Kidney capillary endothelial cell (primary cell): ENCODE data around the gene ELMO1.
A peak's percentile ranks its signal among the peaks of the same experiment; 100 is the strongest.

Source experiments
- DNase-seq: peaks from one replicate; pipeline ENCODE4 v3.0.0-alpha.2; 2018; ENCODE audit warnings: low spot score

Gene ELMO1

DNA sequence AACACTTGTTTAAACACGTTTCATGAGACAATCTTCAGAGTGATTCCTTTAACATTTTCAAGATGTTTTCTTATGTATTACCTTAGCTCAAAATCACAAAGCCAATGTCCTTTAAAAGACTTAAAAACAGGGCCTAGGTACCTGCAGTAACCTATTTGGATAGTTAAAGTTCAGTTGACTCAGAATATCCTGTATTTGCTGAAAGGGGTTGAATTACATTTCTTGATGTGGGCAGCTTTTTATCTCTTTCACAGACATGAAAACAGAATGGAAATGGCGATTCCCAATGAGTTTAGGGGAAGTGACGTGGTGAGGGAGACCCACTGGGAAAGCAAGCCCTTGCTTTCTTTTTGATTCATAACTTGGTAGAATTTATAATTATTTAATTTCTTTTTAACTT is 400.0 kb downstream of the ELMO1 start:
- no peak for DNase-seq

DNA sequence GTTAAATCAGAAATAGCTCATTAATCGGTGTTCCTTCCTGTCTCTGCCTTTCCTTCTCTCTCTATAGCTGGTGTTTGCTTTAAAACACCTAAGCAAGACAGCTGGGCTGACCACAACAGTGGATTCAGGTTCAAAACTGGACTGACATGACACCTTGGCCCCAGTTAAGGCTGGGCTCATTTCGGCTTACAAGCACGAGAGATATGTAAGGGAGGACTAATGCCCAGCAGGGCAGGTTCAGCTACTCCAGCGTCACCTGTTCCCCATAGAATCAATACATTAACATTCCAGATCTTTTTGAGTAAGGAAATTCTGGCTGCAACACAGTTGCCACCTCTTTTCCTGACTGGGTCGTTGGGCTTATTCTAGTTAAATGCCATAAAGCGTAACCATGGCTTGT is 401.4 kb downstream of the ELMO1 start:
- DNase-seq, result no peak

DNA sequence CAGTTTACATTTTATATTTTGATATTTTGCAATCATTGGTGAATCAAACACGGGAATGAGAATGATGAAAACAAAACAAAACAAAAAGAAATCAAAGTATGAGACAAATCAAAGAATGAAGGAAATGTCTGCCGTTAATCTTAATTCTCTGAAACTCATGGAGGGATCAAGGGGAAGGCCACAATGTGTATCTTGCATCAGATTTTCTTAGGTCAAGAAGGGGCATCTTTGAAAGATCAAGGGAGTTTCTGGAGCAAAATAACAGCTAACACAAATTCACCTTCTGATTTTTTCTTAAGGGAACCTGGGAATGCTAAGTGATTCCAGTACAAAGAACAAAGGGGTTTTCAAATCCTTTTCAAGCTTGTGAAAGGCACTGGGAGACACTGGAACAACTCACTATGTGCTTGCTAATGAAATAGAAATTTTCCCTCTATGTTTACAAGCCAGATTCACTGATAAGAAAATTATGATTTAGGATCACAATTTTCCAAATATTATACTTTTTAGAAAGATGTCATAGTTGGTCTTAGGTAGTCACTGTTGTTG is 402.1 kb downstream of the ELMO1 start:
- no peak for DNase-seq

DNA sequence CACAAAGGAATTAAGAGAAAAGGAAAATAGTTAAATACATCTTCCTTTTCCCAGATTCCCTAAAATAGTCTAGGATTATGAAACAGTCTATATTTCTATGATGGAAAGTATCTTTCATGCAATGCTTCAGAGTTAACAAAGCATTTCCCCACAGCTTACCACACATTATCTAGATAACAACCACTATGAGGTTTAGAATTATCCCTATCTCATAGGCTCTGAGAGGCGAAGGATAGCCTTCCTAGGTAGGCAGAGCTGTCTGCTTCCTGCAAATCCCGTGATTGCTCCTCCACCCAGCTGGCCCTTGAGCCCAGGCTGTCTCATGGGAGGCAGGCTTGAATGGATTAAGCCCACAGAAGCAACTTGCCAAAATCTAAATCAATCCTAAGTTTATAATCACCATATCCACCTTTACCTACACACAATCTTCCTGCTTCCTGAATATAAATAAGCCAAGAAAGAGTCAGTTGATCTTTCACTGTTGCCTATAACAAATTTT is 402.9 kb downstream of the ELMO1 start:
- no peak for DNase-seq

DNA sequence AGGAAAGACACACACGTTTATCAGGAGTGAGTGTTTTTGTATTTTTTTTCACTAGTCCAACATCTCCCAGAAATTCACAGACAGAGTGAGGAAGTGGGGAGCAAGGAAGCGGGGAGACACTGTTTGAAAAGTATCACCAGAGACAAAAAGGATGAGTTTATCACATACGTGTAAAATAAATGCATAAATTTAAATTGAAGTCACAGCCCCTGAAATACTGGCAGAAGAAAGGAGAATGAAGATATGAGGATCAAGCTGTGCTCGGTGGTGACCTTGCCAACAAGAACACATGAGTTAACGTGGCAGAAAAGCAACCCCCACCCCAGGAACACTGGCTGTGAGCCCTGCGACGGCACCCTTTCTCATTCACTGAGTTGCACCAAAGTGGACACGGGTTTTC is 407.2 kb downstream of the ELMO1 start:
- DNase-seq, result no peak

DNA sequence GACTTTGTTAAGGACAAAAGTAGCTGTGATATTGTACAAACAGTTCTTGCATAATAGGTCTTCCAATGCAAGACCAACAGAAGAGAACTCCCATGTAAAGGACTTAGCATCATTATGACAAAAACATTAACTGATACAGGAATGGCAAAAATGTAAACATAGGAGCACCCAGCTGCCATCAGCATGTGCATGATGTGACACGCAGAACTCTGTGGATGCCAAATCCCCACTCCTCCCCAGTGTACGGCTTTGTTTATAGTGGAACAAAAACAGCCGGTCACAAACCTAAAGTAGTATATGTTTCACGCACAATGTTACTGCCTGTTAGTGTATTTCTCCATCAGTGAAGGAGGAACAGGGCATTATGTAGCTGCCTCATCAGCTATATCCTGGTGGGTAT is 408.3 kb downstream of the ELMO1 start:
- DNase-seq, result no peak

DNA sequence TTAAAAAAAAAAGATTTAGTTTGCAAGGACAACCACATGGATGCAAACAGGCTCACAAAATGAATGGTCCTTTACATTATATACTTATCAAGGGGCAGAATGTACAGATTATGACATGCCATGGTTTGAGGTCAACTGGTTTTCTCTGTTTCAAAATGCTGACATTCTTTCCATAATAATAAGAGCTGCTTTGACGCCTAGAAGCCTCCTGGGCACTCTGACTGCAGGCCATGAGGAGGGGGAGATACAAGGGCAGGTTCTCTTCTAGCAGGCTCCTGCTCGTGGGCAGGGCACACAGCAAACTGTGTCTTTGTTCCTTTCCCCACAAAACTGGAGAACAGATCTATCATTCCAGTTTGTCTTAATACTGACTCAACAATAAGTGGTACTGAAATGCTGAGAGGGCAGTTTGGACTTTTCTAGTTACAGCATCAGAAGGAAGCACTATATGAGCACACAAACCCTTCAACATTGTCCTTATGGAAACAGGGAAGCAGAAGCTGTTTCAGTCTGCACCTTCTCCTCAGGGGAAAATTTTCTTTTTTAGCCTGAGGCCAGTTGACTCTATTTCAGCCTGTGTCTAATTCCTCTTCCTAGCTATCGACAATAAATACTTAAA is 409.4 kb downstream of the ELMO1 start:
- no peak for DNase-seq

DNA sequence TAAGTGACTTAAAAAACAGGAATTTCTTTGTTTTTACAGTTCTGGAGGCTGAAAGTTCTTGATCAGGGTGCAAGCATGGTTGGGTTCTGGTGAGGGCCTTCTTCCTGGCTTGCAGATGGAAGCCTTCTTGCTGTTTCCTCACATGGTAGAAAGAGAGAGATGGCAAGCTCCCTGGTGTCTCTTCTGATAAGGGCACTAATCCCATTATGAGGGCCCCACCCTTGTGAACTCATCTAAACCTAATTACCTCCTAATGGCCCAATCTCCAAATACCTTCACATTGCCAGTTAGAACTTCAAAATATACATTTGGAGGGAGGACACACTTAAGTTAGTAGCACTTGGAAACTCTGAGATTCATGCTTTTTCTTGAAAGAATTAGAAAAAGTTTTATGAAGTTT is 410.0 kb downstream of the ELMO1 start:
- no peak for DNase-seq

DNA sequence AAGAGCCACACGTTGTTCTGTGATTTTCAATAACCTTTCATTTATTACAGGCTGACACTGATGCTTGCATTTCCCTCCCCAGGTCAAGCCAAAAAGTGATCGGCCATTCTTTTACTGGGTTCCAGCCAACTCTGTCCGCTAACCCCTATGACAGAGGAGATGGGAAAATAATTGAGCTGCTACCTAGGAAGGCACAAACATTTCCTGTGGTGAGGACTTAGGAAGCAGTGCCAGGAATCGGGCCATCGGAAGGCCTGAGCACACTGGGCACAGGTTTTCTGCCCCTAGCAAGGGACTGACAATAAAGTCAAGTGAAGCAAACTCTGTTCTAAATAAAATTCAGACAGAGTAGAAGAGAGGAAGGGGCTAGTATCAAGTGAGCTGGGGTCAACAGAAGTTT is 411.4 kb downstream of the ELMO1 start:
- no peak for DNase-seq

DNA sequence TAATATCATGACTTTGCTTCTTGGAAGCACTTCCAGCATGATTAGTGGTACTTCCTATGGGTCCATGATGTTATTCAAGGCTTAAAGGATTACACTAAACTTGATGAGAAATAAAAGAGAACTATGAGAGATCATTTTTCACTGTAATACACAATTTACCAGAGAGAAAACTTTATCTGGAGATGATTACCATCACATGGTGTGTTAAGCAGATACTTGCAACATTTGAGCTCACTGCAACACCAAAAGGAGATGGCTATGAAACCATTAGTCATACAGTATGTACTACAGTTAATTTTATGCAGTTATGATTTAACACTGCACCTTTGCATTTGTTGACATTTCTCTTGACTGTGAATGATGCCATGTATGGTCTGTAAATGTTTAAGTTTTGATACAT is 413.0 kb downstream of the ELMO1 start:
- DNase-seq, result no peak

DNA sequence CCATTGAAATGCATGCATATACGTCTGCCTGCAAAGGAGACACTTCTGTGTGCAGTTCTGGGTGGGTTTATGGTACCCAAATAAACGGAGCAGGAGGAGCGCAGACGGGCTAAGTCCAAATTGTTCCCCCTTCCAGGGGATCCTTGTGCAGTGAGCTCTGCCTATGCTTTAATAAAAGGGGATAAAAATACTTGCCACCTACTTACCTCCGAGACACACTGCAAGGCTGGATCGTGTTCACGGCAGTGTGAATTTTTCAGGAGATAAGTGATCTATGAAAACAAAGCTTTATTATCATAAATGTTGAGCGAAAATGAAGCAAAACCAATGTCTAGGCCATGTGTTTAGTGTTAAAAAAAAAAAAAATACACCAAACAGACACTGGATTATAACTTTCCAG is 415.5 kb downstream of the ELMO1 start:
- DNase-seq, result no peak

DNA sequence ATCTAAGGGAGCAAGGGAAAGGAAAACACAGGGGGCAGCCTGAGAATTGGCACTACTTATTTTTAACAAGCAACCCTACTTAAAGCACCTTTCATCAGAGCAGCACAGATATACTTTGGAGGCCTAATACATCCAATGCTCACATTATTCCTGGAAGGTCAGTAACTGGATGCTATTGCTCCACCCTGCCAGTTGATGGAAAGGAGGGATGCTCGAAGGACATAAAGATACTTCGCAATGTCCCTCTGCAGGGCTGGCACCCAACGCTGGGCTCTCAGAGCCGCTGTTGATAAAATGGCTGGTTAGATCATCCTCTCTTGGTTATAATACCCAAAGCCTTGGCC is 416.4 kb downstream of the ELMO1 start:
- DNase-seq, result no peak

DNA sequence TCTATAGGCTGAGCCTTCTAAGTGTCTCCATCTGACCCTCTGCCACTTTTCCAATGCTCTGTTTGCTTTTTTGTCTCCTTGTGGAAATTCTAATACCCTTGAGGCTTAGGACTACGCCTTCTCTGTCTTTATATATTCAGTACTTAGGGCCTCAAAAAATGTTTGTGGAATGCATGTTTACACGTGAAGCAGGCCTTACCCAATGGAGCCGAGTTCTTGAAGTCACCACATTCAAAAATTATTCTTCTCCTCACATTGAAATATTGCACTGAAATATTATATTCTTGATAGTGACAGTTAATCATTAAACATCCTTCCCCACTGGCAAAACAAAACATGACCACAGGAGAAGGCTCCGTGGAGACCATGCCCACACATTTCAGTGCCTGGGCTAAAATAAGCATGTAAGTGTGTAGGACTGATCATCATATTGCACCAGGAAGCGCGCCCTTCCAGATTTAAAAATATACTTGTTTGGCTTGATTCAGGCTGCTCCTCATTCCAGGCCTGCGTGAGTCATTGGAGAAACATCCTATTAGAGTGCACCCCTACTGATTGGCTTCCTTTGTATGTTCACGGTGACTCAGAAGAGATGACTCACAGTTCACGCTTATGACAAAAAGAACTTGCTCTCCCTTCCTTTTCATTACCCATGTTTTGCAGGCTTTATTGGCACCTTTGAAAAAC is 416.9 kb downstream of the ELMO1 start:
- peak; percentile 99 for DNase-seq

DNA sequence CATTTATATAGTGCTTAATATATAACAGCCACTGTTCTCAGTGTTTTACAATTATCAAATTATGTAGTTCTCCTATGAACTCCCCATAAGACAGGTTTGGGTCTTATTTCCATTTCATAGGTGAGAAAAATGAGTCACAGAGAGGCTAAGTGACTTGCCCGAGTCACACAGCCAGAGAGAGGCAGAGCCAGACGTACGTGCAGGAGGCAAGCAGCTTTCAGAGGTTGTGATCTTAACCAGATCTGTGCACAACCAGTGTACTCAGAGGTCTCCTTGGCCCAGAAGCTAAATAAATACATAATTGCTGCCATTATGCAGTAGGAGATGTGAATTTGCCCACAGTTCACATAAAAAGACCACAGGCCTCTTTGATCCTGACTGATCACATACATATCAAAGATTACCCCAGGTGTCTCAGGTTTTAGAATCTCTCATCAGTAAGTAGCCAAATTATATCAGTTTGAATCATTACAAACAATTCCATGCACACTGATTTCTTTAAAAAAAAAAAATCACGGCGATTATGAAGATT is 419.7 kb downstream of the ELMO1 start:
- DNase-seq, result no peak

DNA sequence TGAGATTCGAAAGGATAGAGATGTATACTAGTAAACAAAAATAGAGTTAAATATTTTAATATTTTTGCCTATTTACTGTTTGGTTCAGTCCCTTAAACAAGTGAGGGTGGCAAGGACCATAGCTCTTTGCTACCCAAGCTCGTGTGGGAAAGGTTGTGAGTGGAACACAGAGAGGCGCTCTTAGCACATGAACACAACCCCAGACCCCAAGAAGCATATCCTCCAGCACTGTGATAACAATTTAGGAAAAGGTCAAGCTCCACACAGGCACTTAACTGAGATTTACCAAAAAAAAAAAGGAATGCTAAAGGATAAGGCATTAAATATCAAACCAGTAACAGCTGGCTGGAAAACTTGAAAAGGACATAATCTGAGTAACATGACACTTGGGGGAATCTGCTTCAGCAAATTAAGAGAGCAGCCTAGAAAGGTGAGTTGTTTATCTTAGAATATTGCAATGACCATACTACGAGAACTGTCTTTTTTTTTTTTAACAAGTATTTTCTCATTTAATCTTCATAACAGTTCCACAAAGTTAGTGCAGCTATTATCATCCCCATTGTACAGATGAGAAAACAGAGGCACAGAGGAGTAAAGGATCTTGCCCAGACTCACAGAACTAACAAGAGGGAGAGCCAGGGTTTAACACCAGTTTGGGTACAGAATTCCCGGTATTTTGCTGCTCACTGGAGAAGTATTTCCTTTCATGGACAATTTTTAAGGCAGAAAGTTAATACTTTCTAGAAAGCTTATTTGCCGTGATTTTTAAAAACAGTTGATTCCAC is 420.9 kb downstream of the ELMO1 start:
- no peak for DNase-seq

DNA sequence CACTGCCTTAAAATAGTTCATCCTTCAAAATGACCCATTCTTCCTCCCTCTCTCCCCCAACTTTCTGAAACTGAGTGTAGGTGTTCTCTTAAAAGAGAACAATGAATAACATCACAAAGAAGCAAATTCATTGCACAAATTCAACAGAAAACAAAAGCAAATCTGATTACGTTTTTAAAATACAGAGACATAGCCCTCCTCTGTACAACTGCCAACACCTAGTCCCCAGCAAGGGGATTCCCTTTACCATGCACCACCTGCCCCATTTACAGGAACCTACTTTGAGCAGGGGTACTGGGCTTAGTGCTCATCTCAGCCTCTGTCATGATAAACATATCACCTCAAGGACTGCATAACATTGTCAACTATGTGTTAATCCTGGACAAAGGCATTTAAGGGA is 421.6 kb downstream of the ELMO1 start:
- DNase-seq, result no peak

DNA sequence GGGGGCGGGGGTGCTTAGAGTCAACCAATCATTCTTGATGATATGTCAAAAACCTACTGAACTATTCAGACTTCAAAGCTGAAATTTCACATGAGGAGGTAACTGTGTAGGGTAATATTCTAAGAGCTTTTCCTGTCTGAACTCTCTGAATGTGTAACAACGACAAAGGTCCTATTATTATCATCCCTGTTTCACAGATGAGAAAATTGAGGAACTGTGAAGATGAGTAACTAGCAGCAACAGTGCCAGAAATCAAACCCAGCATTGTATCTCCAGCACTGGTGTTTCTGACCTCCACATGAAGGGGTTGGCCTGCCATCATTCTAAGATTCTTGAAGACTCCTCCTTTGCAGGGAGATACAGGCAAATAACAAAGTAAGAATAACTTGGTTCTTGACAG is 429.7 kb downstream of the ELMO1 start:
- no peak for DNase-seq

DNA sequence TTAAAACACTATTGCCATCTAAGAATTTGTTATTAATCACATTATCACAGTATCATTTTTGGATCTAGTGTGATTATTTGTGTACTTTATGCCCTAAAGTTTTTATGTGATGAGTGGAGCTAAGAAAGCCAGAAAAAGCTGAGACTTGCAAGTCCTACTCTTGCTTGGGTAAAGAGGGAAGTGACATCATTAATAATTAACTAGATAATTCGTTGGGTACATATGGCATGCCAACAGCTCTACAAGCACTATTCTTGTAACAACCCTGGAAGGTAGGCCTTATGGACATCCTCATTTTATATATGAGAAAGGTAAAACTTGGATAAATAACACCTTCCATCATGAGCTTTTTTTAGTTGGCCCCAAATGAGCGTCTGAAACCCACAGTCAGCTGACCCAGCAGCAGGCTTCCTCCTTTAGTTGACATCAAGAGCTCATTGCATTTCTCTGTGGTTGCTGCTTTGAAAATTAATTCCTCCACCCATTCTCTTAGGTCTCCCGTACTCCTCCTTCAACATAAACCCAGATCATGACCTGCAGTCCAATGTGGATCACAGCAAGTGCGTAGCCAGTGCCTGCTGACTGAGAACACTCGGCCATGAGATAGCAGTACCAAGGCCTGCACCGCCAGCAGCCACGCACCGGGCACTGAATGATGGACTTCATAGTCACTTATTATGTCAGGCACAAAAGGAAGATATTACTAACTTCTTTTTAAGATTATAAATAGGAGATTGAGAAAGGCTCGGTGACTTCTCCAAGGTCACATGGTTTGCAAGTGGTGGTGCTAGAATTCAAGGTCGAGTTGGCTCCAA is 432.4 kb downstream of the ELMO1 start:
- DNase-seq, result no peak

DNA sequence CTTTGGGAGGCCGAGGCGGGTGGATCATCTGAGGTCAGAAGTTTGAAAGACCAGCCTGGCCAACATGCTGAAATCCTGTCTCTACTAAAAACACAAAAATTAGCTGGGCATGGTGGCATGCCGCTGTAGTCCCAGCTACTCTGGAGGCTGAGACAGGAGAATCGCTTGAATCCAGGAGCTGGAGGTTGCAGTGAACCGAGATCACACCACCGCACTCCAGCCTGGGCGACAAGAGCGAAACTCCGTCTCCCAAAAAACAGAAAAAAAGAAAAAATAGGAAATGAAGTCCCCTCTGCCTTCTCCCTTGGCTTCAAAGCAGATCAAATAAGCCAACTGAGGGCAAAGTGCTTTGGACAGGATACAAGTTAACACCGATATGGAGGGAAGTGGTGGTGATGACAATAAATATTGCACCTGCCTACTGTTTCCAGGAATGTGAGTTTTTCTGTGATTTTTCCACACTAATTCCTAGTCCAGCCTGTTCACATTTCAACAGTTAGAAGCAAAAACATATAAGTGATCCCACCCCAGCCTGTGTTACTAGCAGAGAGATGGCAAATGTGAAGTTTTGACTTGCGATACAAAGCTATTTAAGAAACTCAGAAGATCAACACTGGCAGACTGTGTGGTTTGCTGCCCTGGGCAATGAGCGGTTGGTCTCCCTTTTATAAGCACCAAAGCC is 433.2 kb downstream of the ELMO1 start:
- no peak for DNase-seq

DNA sequence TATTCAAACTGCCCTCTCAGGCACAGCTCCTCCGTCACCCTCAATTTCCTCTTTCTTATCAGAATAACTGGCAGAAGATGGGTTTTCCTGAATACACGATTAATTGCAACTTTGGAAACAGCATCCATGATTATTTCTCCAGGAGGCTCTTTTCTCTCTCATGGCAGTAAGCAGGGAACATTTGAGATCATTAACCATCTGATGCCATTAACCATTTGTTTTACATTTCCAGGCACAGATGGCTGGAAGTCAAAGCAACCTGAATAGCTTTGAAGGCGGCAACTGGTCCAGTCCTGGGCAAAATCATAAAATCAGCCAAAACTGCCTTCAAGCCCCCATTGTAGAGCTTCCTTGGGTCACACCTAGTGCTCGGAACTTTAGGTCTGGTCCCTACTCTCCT is 434.9 kb downstream of the ELMO1 start:
- DNase-seq, result no peak

DNA sequence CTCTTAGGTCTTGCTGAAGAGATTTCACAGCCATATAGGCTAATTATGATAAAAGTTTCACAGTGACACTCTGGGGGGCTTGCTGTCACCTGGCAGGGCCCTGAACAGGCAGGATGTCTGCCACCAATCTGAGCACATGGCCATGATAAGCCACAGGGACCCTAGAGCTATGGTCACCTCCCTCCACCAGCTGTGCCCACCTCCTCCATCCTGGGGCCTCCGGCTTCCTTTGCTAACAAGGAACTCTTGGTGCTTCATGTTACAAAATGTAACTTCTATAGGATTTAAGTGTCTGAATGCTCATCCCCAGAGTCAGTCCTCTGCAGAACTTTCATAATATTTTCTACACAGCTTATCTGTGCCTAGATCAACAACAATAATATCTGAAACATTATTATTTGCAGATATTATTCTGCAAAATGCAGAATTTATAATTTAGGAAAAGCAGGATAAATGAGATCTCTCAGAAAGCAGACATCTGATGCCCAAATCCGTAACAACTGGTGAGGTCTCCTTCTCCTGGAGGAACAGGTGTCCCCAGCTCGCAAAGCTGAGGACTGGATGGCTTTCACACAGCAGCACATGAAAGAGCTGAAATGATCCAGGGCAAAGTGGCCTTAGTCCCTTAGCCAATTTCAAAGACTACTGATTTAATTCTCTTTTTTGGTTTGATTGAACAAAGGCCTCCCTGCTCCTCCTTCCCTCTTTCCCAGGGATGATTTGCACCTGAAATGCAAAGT is 437.3 kb downstream of the ELMO1 start:
- DNase-seq, result no peak
